ENCODE results near the gene ST6GALNAC5.

GRCh38 chr1:76871355-76871974, 4.2 kb downstream of the ST6GALNAC5 start:
- TF ChIP-seq PAX5 (IDR thresholded peaks at IDR 0.05; ENCODE audit: insufficient read depth, low read length, severe bottlenecking) (no peak), POLR2AphosphoS5 (IDR thresholded peaks at IDR 0.05; ENCODE audit: low read depth, low read length) (no peak), POLR2A (IDR thresholded peaks at IDR 0.05; ENCODE audit: low read depth, low read length) (no peak), TAF1 (IDR thresholded peaks at IDR 0.05; ENCODE audit: low read depth, low read length) (no peak)
